Regular cardiac myocyte (primary cell): ENCODE measurements around the gene NPPB. TPM values are rescaled to one million over a fixed set of nuclear protein-coding genes. Genes with fewer than 3 reads are reported as not detected.

Experiments used
- total RNA-seq: library from RNA; depleted of rRNA; stranded (reverse); fragments of >200 nt; gene quantifications from 2 replicates; pipeline ENCODE4 v1.2.3, GENCODE V29; 2014

The NPPB gene
- total RNA-seq: 11.5 and 45.9 TPM in 2 replicates

DNA sequence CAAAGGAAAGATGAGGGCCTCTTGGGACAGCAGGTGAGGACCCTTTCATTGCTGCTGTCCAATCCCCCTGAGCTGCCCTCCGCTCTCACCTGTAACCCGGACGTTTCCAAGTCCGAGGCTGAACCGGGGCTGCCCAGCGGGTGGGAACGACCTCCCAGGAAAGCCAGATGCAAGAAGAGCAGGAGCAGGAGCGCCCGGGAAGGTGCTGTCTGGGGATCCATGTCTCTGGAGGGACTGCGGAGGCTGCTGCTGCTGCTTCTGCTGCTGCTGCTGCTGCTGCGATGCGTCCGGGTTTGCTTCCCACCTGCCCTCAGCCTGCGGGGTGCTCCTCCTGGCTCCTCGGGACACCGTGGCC, at the start of gene NPPB:
Gene NPPB, minus strand, starts transcription at position 333 of the 355 bp plus-strand sequence. Its CDS starts 112 bp downstream, at position 221.

DNA sequence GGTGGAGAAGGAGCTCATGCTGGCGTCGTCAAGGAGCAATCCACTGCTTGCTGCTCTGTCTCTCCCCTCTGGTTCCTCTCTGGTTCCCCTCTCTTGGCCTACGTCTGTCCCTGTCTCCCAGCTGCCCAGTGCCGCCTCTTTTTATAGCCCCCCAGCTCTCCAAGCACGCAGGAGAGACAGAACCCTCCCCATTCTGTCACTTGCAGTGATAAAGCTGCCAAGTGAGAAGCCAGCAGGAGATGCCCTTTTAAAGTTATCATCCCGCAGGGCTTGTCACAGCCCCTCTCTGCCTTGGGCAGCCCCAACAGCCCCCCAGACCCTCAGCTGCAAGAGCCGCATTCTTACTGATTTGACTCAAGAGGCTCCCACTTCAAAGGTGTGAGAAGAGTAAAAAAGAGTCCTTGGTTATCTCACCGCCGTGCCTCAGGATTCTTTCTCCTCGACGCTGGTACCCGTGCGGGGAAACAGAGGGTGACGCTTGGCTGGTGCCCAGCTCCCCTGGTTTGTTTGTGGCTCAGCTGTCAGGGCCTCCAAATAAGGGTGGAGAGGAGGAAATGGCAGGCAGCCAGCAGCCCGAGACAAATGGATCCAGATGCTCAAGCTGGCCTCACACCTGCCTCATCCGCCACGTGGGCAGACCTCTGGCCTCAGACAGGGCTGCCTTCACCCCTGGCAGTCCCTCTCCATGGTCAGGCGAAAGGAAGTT, 10.9 kb downstream of the NPPB start, which contains the start of gene NPPA:
Gene NPPA, minus strand, starts transcription at position 117 of the 706 bp plus-strand sequence. Its CDS starts 99 bp downstream, at position 18.

Other genes with a start within 250 kb of the NPPB start
- gene FBXO2, start 204.5 kb downstream of the NPPB start, total RNA-seq: 0.19 and 1.4 TPM in 2 replicates
- gene FBXO44, start 204.1 kb downstream of the NPPB start, total RNA-seq: 7.7 and 14.4 TPM in 2 replicates
- 1.3 and 2.5 TPM in 2 replicates for gene FBXO6, start 194.7 kb downstream of the NPPB start, total RNA-seq
- gene MAD2L2, start 177.8 kb downstream of the NPPB start, total RNA-seq: 26.2 and 32.4 TPM in 2 replicates
- gene DRAXIN, start 167.2 kb downstream of the NPPB start, total RNA-seq: 0.56 and 0.77 TPM in 2 replicates
- gene AGTRAP, start 122.8 kb downstream of the NPPB start, total RNA-seq: 38.0 and 58.3 TPM in 2 replicates
- not detected in 2 replicates for gene C1orf167, start 96.8 kb downstream of the NPPB start, total RNA-seq
- gene MTHFR, start 53.0 kb downstream of the NPPB start, total RNA-seq: 14.6 and 25.7 TPM in 2 replicates
- 5.0 and 12.1 TPM in 2 replicates for gene CLCN6, start 52.8 kb downstream of the NPPB start, total RNA-seq
- 0.19 TPM in 1 of 2 replicates, not detected in the other for gene NPPA, start 11.2 kb downstream of the NPPB start, total RNA-seq
- gene KIAA2013, start 67.5 kb upstream of the NPPB start, total RNA-seq: 67.7 and 109 TPM in 2 replicates
- gene PLOD1, start 75.8 kb upstream of the NPPB start, total RNA-seq: 626 and 996 TPM in 2 replicates
- 51.6 and 92.6 TPM in 2 replicates for gene MFN2, start 121.5 kb upstream of the NPPB start, total RNA-seq
- 20.7 and 30.4 TPM in 2 replicates for gene MIIP, start 160.6 kb upstream of the NPPB start, total RNA-seq
- gene TNFRSF8, start 204.4 kb upstream of the NPPB start, total RNA-seq: under 0.01 and 0.56 TPM in 2 replicates